Adrenal gland (tissue), 12 donors: Measurements from ENCODE around the gene ALB. TPM values are rescaled to one million over a fixed set of nuclear protein-coding genes. Genes with fewer than 3 reads are reported as not detected.

Experiments
- DNase-seq, 7 donors: peaks; one replicate each; pipeline ENCODE4 v3.0.0-alpha.2; 2019 to 2020
- H3K27ac ChIP-seq, 5 donors: fragments of 200-600 bp; sonication (generic) in 4 of 5; 1 replicate in 3 of 5; 2 replicates in 2 of 5; pipeline versions ENCODE4 v1.5.1 to v1.8.0; 2016 to 2020; ENCODE audit warnings: mild to moderate bottlenecking in 1 of 5
- H3K27me3 ChIP-seq: fragments of 200-600 bp; 2 replicates; pipeline ENCODE4 v1.8.0; 2021
- H3K36me3 ChIP-seq, 2 donors: fragments of 200-600 bp; replicated peaks in 1 of 2; 1 replicate in 1 of 2; 2 replicates in 1 of 2; pipeline versions ENCODE4 v1.5.1 to v1.8.0; 2018 to 2022
- H3K4me1 ChIP-seq, 2 donors: fragments of 200-600 bp; replicated peaks in 1 of 2; 1 replicate in 1 of 2; 2 replicates in 1 of 2; pipeline versions ENCODE4 v1.5.1 to v1.8.0; 2018 to 2021
- H3K4me3 ChIP-seq, 4 donors: fragments of 200-600 bp; sonication (generic) in 3 of 4; one replicate each; pipeline ENCODE4 v1.5.1; 2016 to 2018
- H3K9me3 ChIP-seq, 3 donors: fragments of 200-600 bp; sonication (generic) in 1 of 3; replicated peaks in 1 of 3; 1 replicate in 2 of 3; 2 replicates in 1 of 3; pipeline versions ENCODE4 v1.5.1 to v1.8.0; 2016 to 2021
- POLR2A ChIP-seq, 2 donors: fragments of 450-650 bp; IDR thresholded peaks; one replicate each; pipeline ENCODE4 v1.6.1; 2017; ENCODE audit warnings: antibody characterized with exemption in 2 of 2, mild to moderate bottlenecking in 2 of 2, moderate library complexity in 1 of 2
- WGBS, 4 donors: extraction: QIAGEN DNeasy Blood & Tissue Kit in 2 of 4; methylation state at CpG; one replicate each; pipeline versions ENCODE4 v1.1.5 to v1.1.7; 2013 to 2017; 5-methylcytosine and 5-hydroxymethylcytosine counted together
- intact Hi-C, 2 donors: fragments of 100-400 bp; cut with DNase I; formaldehyde crosslinking; loops; one replicate each; pipeline versions ENCODE4 v1.14.1 to v1.15.0; 2022 to 2023
- polyA plus RNA-seq, 3 donors: library from polyadenylated mRNA; stranded (reverse); fragments of 200-250 nt in 2 of 3; fragments of 350-450 nt in 1 of 3; fragmentation: Illumina TruSeq in 1 of 3; extraction: RNeasy Lipid Tissue Mini Kit (QIAGEN cat#74804) in 1 of 3; gene quantifications; one replicate each; pipeline ENCODE4 v1.2.3, GENCODE V29; 2013 to 2014
- total RNA-seq, 9 donors: library from RNA; depleted of rRNA in 4 of 9; stranded (reverse); fragments of >200 nt in 4 of 9; fragments of 120-200 nt in 1 of 9; fragmentation: NEBNext Ultra II Directional in 1 of 9; extraction: Animal tissue kit (Norgen Biotek cat#: 25700) in 1 of 9; gene quantifications; one replicate each; pipeline versions ENCODE4 v1.1.0 to v1.2.4, GENCODE V29; 2013 to 2023
- TF ChIP-seq, protein P1 (sequence below), 6 experiments: fragments of 450-650 bp in 4 of 6; fragments of 200-600 bp in 2 of 6; sonication (generic) in 1 of 6; IDR thresholded peaks; 1 replicate in 5 of 6; 2 replicates in 1 of 6; pipeline versions ENCODE4 v1.5.1 to v1.8.0; 2016 to 2021; ENCODE audit warnings: antibody characterized with exemption in 6 of 6, mild to moderate bottlenecking in 2 of 6, moderate library complexity in 1 of 6
- donor health status: healthy with polysubstance abuse.
- donor health status: Bipolar disorder and iron deficiency.
- donor health status: DM: yes; HTN: yes; CAD: no.
- donor health status: DM: no; HTN: no; CAD: no.
- donor health status: DM: no; HTN: no; CAD: no.
- donor health status: DM: yes; HTN: yes; CAD: no.

ALB gene
- total and polyA plus RNA-seq, 12 donors, result 0.61 to 38.5 (median 5.3) TPM; not detected in 3

DNA sequence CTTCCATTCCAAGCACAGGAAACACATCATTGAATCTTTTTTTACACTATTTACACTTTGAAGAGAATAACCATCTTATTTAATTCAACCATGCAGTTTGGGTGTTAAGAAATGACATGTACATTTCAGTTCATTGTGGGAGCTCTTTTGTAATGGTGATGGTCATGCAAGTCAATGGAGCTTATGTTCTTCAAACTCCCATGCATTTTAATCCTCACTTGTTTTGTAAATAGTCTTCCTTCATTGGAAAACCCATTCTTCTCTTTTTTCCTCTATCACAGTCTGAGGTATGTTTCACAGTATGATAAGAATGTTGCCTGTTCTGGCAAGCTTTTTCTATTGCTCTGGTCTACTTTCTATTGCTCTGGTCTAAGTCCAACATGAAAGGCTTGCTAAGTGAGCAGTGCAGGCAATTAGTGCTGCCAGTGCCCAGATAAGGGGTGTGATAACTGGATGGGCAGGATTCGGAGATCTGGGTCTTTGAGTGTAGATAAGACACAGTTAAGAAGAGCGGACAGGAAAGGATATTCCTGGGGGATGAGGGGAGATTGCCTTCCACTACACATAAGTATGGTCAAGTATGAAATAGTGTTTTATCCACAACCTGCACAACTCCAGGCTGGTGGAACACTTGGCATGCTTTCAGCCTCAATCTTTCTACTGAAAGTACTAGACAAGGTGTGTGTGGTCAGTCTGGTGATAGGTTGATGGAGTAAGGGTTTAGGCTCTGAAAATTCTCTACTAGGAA, 49.0 kb downstream of the ALB start:
- WGBS, 4 donors, result 61 to 74% (median 70%) methylated on average over 2 of the region's 2 CpGs
- H3K4me1 ChIP-seq, result no peaks in the 10 kb centered on the region
- H3K27me3 ChIP-seq, result peaks cover 5% of the 10 kb centered on the region
- no peaks in the 10 kb centered on the region for H3K9me3 ChIP-seq
- no peak overlapping the region for H3K27ac ChIP-seq
- no peak overlapping the region for H3K4me3 ChIP-seq
- TF ChIP-seq, protein P1, sequence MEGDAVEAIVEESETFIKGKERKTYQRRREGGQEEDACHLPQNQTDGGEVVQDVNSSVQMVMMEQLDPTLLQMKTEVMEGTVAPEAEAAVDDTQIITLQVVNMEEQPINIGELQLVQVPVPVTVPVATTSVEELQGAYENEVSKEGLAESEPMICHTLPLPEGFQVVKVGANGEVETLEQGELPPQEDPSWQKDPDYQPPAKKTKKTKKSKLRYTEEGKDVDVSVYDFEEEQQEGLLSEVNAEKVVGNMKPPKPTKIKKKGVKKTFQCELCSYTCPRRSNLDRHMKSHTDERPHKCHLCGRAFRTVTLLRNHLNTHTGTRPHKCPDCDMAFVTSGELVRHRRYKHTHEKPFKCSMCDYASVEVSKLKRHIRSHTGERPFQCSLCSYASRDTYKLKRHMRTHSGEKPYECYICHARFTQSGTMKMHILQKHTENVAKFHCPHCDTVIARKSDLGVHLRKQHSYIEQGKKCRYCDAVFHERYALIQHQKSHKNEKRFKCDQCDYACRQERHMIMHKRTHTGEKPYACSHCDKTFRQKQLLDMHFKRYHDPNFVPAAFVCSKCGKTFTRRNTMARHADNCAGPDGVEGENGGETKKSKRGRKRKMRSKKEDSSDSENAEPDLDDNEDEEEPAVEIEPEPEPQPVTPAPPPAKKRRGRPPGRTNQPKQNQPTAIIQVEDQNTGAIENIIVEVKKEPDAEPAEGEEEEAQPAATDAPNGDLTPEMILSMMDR (IDR thresholded peaks at IDR 0.05), result no peak
- TF ChIP-seq POLR2A (IDR thresholded peaks at IDR 0.05), result no peak
- no peaks in the 10 kb centered on the region for H3K36me3 ChIP-seq
- intact Hi-C loops, result no loop called here
- DNase-seq, result no peak

DNA sequence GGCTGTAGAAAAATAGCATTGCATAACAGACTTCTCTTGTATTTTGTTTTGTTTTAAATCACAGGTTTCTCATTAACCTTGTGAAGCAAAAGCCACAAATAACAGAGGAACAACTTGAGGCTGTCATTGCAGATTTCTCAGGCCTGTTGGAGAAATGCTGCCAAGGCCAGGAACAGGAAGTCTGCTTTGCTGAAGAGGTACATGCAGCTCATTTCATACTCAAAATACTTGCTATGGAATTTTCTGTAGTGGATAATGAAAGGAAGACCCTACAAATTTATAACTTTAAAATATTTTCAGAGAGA, 49.6 kb downstream of the ALB start:
- no peak overlapping the region for H3K4me3 ChIP-seq
- no peak for TF ChIP-seq POLR2A (IDR thresholded peaks at IDR 0.05)
- TF ChIP-seq, protein P1 (IDR thresholded peaks at IDR 0.05), result no peak
- no peak for DNase-seq
- H3K27ac ChIP-seq, result no peak overlapping the region
- intact Hi-C loops, result no loop called here
- H3K27me3 ChIP-seq, result peaks cover 5% of the 10 kb centered on the region
- no peaks in the 10 kb centered on the region for H3K4me1 ChIP-seq
- no peaks in the 10 kb centered on the region for H3K9me3 ChIP-seq
- no peaks in the 10 kb centered on the region for H3K36me3 ChIP-seq

DNA sequence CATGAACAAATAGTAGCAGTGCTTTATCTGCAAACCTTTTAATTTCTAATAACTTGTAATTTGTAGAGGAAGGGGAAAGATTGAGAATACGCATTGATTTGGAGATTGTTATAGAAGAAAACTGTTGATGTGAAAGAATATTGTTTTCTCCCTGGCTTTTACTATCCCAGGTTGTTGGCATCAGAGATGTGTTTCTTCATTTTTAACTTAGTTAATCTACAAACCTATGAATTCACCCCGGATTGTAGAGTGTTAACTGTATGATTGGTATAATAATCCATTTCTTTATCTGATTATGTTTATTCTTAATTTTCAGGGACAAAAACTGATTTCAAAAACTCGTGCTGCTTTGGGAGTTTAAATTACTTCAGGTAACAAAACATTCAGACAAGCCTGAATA, 50.8 kb downstream of the ALB start:
- WGBS, 4 donors, result 71 to 83% (median 80%) methylated on average over 3 of the region's 3 CpGs

DNA sequence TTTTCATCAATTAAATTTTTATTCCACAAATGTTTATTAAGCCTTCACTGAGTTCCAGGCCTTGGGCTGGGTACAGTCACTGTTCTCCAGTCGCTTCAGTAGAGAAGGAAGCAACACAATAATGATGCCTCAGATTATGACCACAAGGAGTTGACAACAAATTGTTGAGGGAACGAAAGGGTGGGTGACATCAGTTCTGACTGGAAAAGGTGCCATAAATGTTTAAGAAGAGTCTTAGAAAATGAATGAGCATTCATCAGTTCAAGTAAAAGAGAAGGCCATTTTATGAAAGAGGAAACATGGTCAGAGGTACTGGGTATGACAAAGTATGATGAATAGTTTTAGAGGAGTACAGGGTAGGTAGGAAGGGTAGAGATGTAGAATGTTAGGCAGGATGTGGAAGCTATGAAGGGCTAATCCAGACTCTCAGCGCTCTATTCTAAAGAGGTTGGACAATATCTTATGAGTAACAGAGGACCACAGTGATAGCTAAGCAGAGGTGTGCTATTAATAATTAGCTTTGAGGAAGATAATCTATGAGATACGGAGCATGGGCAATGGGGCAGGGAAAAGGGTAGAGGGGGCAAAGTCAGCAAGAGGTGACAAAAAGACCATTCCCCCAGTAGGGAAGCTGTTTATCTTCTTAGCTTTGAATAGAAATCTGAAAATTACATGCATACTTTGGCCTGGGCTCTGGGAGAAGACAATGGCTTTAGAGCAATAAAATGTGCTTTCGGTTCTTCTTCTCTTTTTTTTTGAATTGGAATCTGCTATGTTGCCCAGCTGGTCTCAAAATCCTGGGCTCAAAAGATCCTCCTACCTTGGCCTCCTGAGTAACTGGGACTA, 52.3 kb downstream of the ALB start:
- Histone ChIP-seq H3K4me3 (no peak overlapping the region), H3K4me1 (no peaks in the 10 kb centered on the region), H3K9me3 (no peaks in the 10 kb centered on the region), H3K36me3 (no peaks in the 10 kb centered on the region), H3K27ac (no peak overlapping the region), H3K27me3 (no peaks in the 10 kb centered on the region)
- WGBS, 4 donors, result 66 to 83% (median 71%) methylated on average over 5 of the region's 5 CpGs
- TF ChIP-seq, protein P1 (IDR thresholded peaks at IDR 0.05), result no peak
- no peak for TF ChIP-seq POLR2A (IDR thresholded peaks at IDR 0.05)
- DNase-seq, result no peak
- intact Hi-C loops, result no loop called here

More for the DNA sequence above, 50.8 kb downstream of the ALB start:
- intact Hi-C loops, result no loop called here
- no peaks in the 10 kb centered on the region for H3K9me3 ChIP-seq
- H3K4me3 ChIP-seq, result no peak overlapping the region
- no peak for DNase-seq
- no peaks in the 10 kb centered on the region for H3K36me3 ChIP-seq
- no peaks in the 10 kb centered on the region for H3K4me1 ChIP-seq
- TF ChIP-seq, protein P1 (IDR thresholded peaks at IDR 0.05), result no peak
- no peak overlapping the region for H3K27ac ChIP-seq
- H3K27me3 ChIP-seq, result peaks cover 1% of the 10 kb centered on the region
